Hippocampal formation (tissue), 2 donors: ENCODE results near the gene MAML3.

ENCODE experiments used
- DNase-seq, 2 donors: peaks; one replicate each; lab custom pipeline; 2025; lab: John Stamatoyannopoulos, UW

Gene MAML3

DNA sequence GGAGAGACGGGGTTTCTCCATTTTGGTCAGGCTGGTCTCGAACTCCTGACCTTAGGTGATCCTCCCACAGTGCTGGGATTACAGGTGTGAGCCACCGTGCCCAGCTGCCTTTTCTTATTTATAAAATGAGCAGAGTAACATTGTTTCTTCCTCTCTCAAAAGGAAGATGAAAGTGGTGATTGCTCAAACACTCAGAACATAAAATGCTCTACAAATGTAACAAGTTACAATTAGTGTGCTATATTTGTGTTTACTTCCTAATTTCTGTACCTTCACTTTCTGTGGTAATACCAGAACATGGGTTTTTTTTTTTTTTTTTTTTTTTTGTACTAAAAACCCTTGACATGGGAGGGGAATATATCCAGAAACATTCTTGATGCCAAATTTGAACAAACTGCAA, 290.5 kb downstream of the MAML3 start:
- DNase-seq, result no peak

GRCh38 chr4:139861471-139861870, 292.5 kb downstream of the MAML3 start:
- DNase-seq, result no peak

GRCh38 chr4:139860435-139861024, 293.5 kb downstream of the MAML3 start:
- no peak for DNase-seq

DNA sequence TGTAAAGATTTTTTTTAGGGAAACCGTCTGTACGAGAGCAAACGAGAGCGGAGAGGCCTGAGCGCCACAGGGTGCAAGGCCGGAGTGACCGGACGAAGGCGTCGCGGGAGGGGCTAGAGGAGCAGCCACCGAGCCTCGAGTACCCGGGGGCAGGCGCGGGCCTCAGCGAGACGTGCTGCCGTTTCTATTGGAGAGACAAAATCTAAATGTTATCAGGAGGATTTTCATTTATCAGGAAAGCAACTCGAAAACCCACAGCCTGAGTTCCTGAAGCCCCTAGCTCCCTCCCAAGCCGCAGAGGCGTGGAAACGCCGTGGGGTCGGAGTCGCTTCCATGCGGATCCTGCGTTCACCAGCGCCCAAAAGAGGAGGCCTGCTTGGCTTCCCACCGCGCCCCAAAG, 294.1 kb downstream of the MAML3 start:
- no peak for DNase-seq

DNA sequence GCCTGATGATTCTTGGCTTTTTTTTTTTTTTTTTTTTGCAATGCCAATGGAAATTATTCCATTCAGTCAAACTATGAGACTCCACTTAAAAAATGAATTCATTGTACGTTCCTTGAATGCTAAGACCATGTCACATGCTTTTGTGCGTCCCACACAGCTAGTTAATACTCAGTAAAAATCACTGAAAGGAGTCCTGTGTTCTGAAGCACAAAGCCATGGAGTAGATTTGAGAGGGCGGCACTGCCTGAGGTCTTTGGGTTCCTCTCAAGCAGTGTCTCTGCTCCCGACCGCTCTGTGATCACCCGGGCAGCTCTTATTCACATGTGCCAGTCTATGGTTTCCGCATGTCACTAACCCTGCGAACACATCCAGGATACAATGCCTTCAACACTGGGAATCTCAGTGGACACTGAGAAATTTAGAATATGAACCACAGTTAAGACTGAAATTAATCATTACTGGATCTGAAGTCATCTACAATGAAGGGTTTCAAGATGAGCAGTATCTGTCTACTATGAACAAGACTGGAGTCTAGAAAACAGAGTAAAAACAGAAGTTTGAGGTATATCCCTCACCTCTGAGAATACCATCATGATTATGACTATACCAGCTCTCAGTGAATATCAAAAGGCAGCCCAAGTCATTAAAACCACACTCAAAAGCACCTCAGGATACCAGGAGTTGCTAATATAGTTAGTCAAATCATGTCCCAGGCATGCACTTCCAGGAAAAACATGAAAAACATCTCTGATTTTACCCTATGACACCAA, 295.4 kb downstream of the MAML3 start:
- DNase-seq, result no peak

DNA sequence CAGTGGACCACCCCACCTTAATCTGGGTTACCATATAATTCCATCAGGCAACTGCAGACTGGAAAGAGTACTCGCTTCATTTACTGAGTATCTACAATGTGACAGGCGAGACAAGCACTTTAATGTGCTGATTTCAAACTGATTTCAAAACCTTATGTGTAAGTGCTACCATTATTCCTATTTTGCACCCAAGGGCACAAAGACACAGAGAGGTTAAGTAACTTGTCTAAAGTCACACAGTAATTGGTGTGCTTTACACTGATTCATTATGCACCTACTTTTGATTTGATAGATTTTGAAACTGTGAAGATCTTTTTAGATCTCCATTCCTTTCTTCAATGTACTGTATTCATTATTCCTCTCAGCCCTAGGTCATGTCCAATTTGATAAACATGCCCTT, 296.0 kb downstream of the MAML3 start:
- no peak for DNase-seq

GRCh38 chr4:139857021-139857420, 297.0 kb downstream of the MAML3 start:
- DNase-seq, result no peak

DNA sequence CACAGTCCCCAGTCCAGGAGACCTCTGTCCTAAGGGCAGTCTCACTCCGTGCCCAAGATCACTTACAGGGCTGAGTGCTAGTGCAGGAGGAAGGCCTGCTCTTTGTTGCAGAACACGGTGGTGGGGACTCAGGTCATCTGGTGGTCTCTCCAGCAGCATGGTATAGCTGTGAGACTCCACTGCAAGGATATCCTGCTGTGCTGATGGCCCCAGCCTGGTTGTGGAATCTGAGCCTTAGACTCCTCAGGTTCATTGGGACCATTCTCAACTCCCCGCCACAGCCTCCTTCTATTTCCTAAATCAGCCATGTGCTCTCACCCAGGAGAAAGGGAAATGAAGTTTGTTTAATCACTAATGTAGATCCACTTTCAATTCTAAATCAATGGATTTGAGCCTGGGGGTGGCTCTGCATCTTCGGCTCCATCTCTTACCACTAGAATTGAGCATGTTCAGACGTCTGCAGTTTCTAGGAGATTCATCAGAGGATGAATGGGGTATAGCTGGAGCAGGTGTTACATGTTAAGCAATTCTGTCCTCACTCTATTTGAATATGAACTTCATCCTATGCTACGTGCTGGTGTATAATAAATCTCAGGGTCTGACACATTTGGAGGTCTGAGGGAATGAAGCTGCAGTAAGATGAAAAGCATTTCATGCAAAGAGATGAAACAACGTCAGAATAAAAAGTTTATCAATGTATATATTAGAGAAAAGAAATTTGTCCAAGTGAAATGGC, 299.1 kb downstream of the MAML3 start:
- DNase-seq, result no peak

DNA sequence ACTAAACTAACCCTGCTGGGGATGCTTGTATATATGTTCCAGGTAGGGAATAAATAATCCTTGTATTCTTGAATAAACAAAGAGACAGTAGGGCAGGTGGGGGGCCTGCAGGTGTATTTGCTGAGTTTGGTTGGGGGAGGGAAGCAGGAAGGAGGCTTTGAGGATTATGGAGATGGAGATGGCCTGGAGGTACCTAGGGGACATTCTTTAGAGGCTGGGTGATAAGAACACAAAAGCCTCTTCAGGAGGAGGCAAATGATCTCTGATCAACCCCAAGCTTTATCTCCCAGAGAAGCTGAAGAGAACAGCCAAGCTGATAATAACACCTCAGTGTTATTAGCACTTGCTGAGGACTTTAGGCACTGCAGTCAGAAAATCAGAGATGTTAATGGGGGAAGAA, 300.7 kb downstream of the MAML3 start:
- DNase-seq, result no peak

DNA sequence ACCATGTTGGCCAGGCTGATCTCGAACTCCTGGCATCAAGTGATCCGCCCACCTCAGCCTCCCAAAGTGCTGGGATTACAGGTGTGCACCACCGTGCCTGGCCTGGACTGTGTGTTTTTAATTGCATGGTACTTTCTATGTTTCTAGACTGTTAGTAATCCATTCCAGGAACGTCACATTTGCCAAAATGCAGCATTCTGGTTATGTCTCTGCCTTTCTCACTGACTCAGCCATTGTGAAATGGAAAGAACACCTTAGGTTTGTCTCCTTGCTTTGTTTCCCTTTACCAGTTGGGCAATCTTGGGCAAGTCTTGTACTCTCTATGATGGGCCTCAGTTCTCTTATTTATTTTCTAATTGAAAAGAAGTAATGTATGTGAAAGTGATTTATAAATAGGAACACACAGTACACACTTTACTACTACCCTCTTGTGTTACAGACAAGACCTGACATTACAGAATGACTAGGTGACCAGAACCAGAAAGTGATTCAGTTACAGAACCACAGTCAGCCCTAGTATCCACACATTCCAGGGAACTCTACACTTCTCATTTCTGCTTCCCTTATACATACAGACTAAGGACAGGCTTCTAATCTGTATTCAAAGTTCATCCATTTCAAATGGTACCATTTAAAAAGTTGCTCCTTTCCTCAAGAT, 301.2 kb downstream of the MAML3 start:
- no peak for DNase-seq

DNA sequence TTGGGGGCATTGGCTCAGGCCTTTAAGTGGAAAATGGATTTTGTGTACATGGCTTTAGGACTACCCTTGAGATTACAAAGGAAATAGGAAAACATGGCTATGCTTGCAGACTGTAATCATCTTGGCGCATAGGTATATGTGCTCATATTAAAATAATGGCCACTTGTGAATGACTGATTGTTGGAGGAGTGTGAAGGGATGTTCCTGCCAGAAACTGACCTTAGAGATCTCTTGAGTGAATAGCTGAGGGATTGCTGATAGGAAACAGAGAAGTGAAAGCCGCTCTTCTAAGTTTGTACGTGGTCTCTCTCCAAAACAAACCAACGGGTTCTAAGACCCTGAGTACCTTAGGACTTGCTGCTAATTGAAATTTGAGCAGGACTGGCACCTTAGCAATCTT, 302.3 kb downstream of the MAML3 start:
- DNase-seq, result no peak

GRCh38 chr4:139851133-139851532, 302.9 kb downstream of the MAML3 start:
- no peak for DNase-seq

DNA sequence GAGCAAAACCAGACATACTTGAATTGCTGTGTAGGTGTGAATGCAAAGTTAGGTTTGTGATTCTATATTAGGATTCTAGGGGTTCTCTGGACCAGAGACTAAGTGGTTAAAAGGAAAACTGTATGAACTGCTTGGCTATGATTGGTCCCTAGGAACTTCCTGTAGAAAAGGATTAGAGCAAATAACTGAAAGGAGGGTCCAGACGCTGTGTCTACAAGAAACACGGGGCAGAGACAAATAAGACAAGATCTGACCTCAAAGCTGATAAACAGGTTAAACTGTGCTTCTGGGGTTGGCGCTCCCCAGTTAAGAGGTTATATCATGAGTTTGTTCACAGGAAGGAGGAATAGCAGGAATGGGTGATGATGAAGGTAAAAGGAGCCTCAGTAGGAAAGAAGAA, 304.8 kb downstream of the MAML3 start:
- DNase-seq, result no peak

DNA sequence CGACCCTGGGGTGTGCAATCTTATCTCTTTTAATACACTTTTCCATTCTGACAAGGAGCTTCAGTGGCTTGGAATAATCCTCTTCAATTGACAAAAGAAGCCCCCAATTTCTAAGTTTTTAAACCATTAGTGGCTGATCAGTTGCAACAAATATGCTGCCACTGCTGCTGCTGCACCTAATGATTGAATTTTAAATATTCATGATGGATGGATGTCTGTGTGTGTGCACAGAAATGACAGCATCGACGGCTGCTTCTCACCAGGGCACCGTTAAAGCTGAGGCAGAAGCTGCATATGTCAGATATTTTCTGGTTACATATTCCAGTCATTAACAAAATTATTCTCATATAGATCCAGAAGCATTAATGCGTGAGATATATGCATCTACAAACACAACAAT, 306.0 kb downstream of the MAML3 start:
- DNase-seq, result no peak

DNA sequence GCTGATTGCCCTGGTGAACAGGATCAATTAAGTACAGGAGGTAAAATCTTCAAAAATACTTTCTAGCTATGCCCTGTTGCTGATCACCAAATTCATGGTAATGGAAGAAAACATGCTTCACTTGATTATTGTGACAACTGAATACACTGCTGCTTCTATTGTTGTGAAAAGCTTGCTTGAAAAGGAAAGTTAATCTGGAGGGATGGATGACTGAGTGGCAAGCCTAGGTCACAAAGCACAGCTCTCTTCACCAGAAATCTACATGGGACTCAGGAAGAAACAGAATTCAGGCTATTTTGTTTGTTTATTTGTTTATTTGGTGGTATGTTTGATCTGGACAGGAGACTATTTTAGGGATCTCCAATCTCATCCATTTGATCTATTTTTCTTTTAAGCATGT, 306.4 kb downstream of the MAML3 start:
- no peak for DNase-seq

- DNase-seq, result no peak
Observed at GRCh38 chr4:139846766-139847165, 307.2 kb downstream of the MAML3 start.

DNA sequence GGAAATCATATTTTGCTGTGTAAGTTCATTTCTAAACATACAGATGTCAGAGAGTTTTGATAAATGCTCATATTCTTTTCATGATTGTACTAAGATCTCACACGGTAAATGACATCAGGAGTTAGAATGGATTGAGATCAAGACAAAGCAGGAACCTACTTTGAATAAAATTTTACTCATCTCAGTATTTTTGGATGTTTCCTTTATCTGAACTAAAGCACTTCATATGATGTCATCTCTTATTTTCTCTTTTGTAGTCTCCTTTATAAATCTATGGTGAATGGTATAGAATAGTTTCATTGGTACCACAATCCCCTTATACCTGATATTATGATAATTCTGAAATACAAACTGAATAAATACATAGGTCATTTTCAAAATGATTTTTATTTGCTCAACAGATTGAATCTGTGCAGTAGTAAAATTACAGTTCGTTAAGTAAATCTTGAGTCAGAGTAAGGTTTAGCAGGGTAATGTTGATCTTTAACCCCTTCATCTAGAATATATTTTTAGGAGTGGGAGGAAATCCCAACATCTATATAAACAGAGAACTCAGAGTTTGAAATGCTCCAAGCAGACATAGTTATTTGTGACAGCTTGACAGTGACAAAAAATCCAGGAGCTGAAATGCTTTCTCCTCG, 308.4 kb downstream of the MAML3 start:
- DNase-seq, result no peak

DNA sequence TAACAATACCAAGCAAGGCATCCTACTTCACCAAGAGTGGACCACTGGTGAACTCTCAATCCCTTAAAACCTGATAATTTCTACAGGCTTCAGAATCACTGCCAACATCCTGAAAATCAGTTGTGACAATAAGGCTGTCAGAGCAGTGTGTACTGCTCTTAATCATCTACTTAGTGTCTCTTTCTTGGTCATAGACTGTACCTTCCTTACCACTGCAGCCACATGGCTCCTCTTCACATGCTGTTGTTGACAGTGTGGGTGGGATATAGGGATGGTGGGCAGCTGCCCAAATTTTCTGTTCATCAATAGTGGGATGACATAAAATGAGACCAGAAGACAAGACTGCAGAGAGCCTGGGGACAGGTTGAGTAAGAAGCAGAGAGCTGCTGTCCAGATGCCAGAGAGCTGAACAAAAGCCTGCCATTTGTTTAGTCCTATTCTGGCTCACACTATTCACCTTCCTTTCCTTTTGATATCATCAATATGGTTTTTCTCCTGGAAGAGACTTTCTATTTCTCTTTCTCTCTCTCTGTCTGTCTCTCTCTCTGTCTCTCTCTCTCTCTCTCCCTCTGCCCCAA, 309.4 kb downstream of the MAML3 start:
- DNase-seq, result no peak

DNA sequence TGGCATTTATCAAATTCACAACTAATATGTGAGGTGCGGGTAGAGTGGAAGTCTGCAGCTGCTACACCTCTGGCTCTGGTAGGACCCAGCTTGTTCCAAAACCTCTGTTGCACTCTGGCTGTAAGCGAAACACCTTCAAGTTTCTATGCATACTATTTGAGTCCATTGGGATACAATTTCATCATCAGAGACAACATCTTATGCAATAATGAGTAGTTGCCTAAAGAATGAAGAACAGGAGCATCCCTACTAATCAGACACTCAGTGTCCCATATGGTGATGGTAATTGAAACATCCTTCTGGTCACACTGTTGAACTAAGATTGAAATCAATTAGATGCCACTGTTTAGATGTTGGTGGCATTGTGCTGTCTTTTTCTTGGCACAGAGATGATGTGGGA, 309.9 kb downstream of the MAML3 start:
- DNase-seq, result no peak

DNA sequence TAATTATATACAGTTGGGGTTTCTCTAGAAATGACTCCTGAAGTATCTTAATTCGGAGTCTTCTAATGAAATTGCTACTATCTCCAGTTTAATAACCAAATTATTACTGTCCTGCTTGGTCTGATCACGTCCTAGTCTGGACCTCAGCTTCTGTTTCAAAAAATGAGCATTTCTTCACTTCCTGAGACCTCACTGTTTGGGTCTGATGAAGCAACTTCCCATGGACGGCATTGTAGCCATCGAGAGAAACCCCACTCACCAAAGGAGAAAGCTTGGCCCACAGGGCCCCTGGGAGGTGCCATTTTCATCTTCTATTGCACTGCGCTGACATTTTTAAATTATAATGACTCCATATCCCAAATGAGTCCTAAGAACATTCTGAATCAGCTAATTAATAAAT, 310.3 kb downstream of the MAML3 start:
- no peak for DNase-seq

- no peak for DNase-seq
Observed at GRCh38 chr4:139841464-139842195, 312.4 kb downstream of the MAML3 start.
